ENCODE results near the gene MRPL14.

MRPL14 gene

DNA sequence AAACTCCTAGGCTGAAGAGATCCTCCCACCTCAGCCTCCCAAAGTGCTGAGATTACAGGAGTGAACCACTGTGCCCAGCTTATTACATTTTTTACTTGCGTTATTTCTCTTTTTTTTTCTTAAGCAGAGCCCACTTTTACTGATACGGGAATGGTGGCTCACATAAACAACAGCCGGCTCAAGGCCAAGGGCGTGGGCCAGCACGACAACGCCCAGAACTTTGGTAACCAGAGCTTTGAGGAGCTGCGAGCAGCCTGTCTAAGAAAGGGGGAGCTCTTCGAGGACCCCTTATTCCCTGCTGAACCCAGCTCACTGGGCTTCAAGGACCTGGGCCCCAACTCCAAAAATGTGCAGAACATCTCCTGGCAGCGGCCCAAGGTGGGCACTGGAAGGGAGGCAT is 41.9 kb upstream of the MRPL14 start:
- in situ Hi-C loops (cut with MboI; ENCODE audit: low pct_unique_long_range_greater_than_20kb, low sequenced_read_pairs, unreplicated experiment): loop anchor here (25.0 kb wide), 1 partner anchor 168 kb away; the partner anchor contains the start of gene SPATS1
- no peak for DNase-seq (ENCODE audit: low spot score)
- TF ChIP-seq, protein P1, sequence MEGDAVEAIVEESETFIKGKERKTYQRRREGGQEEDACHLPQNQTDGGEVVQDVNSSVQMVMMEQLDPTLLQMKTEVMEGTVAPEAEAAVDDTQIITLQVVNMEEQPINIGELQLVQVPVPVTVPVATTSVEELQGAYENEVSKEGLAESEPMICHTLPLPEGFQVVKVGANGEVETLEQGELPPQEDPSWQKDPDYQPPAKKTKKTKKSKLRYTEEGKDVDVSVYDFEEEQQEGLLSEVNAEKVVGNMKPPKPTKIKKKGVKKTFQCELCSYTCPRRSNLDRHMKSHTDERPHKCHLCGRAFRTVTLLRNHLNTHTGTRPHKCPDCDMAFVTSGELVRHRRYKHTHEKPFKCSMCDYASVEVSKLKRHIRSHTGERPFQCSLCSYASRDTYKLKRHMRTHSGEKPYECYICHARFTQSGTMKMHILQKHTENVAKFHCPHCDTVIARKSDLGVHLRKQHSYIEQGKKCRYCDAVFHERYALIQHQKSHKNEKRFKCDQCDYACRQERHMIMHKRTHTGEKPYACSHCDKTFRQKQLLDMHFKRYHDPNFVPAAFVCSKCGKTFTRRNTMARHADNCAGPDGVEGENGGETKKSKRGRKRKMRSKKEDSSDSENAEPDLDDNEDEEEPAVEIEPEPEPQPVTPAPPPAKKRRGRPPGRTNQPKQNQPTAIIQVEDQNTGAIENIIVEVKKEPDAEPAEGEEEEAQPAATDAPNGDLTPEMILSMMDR (IDR thresholded peaks at IDR 0.05; ENCODE audit: extremely low read depth, insufficient read depth, missing control alignments): no peak

DNA sequence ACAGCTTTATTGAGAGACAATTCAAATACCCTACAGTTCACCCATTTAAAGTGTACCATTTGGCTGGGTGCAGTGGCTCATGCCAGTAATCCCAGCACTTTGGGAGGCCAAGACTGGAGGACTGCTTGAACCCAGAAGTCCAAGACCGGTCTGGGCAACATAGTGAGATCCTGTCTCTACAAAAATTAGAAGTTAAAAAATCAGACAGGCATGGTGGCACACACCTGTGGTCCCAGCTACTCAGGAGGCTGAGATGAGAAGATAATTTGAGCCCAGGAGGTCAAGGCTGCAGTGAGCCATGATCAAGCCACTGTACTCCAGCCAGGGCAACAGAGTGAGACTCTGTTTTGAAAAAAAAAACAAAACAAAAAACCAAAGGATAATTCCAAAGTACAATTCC is 40.3 kb upstream of the MRPL14 start:
- TF ChIP-seq, protein P1 (IDR thresholded peaks at IDR 0.05; ENCODE audit: extremely low read depth, insufficient read depth, missing control alignments): no peak
- no peak for DNase-seq (ENCODE audit: low spot score)
- in situ Hi-C loops (cut with MboI; ENCODE audit: low pct_unique_long_range_greater_than_20kb, low sequenced_read_pairs, unreplicated experiment): loop anchor here (25.0 kb wide), 1 partner anchor 170 kb away; the partner anchor contains the start of gene SPATS1

DNA sequence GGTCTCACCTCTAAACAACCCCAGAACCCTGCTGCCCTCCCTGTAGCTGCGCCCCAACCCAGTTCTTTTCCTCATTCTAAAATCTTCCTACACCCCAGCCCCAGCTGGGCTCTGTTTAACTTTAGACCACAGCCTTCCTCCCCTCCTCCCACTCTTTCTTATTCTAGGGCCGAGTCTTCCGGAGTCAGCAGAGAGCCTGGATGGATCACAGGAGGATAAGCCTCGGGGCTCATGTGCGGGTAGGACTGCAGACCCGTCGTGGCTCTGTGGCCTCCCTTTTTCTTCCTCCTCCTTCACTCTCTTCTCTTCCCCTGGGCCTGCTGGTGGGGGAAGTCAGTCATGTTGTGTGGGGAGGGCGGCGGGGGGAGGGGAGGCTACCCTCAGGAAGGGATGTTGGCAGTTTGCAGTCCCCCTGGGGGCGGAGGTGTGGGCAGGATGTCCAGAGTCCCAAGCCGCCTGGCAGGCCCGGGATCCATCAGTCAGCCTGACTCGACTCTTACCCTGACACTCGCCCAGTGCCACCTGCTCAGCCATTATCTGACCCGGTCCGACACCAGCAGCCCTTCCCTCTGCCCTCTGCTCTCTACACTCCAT is 39.4 kb upstream of the MRPL14 start:
- in situ Hi-C loops (cut with MboI; ENCODE audit: low pct_unique_long_range_greater_than_20kb, low sequenced_read_pairs, unreplicated experiment): loop anchor here (25.0 kb wide), 1 partner anchor 171 kb away; the partner anchor contains the start of gene SPATS1
- DNase-seq (ENCODE audit: low spot score): no peak
- TF ChIP-seq, protein P1 (IDR thresholded peaks at IDR 0.05; ENCODE audit: extremely low read depth, insufficient read depth, missing control alignments): no peak

DNA sequence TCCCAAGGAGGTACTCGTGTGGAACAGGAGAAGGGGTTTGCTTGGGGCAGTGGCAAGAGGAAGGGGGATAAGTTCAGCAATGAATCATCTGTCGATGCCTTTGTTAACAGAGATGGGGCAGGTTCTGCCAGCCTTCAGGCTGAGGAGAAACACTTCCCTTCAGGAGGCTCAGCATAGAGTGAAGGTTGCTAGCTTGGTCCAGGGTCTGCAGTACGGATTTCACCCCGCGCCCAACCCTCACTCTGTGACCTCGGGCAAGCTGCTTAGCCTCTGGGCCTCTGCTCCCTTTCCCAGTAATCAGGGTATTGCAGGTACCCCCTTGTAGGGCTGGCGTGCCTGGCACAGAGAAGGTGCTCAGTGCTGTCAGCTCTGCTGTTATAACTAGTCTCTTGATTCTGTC is 38.9 kb upstream of the MRPL14 start:
- in situ Hi-C loops (cut with MboI; ENCODE audit: low pct_unique_long_range_greater_than_20kb, low sequenced_read_pairs, unreplicated experiment): loop anchor here (25.0 kb wide), 1 partner anchor 171 kb away; the partner anchor contains the start of gene SPATS1
- TF ChIP-seq, protein P1 (IDR thresholded peaks at IDR 0.05; ENCODE audit: extremely low read depth, insufficient read depth, missing control alignments): no peak
- no peak for DNase-seq (ENCODE audit: low spot score)

DNA sequence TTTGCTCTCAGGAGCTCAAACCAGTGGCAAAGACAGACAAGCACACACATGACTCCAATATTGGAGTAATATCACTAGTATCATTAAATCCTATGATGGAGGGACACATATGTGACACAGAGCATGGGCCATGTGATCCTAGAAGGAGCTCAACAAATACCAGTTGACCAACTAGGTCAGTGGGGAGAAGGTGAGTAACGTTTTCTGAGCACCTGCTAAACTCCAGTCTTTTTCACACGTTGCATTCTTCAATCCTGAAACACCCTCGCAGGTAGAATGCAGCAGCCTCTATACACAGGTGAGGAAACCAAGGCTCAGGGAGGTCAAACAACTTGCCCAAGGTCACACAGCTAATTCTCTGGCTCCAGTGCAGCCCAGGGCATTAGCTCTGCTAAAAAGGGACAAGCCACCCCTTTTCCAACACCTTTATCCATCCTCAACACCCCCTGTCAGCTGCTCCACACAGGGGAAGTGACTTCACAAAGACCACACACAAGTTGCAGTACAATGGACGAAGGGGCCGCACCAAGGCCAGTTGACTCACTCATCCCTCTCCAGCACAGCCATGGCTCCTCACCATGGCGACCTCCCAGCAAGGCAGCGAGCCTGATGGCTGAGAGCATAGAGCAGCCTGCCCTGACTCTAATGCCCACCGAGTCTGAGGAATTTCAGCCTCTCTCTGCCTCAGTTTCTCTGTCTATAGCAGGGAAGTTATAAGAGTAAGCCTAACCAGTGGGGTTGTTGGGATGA is 35.8 kb upstream of the MRPL14 start:
- in situ Hi-C loops (cut with MboI; ENCODE audit: low pct_unique_long_range_greater_than_20kb, low sequenced_read_pairs, unreplicated experiment): loop anchor here (25.0 kb wide), 1 partner anchor 174 kb away; the partner anchor contains the start of gene SPATS1
- DNase-seq (ENCODE audit: low spot score): no peak
- TF ChIP-seq, protein P1 (IDR thresholded peaks at IDR 0.05; ENCODE audit: extremely low read depth, insufficient read depth, missing control alignments): no peak

DNA sequence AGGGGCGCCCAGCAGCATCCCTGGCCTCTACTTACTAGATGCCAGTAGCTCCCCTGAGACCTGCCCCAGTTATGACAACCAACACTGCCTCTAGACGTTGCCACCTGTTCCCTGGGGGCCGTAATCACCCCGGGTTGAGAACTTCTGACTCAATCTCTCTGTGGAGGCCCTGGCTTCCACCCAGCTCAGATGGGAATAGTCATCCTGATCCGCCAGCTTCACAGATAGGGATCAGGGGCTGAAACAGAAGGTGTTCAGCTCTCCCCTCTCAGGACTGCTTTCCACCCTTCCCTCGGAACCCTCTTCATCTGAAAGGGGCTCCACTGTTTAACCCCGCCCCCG is 34.7 kb upstream of the MRPL14 start:
- in situ Hi-C loops (cut with MboI; ENCODE audit: low pct_unique_long_range_greater_than_20kb, low sequenced_read_pairs, unreplicated experiment): loop anchor here (25.0 kb wide), 1 partner anchor 175 kb away; the partner anchor contains the start of gene SPATS1
- TF ChIP-seq, protein P1 (IDR thresholded peaks at IDR 0.05; ENCODE audit: extremely low read depth, insufficient read depth, missing control alignments): no peak
- DNase-seq (ENCODE audit: low spot score): no peak
